Superior temporal gyrus (tissue), 1 donor: ENCODE results near the gene ABI1.
A peak's percentile ranks its signal among the peaks of the same experiment; 100 is the strongest.

Experiments used
- DNase-seq: peaks from one replicate; pipeline ENCODE4 v3.0.0-alpha.2; 2016; ENCODE audit errors: extremely low spot score

The ABI1 gene

GRCh38 chr10:26855186-26855585 is 5.6 kb downstream of the ABI1 start:
- DNase-seq: no peak

- DNase-seq: no peak
Measured at GRCh38 chr10:26854524-26854923, 6.2 kb downstream of the ABI1 start.

- DNase-seq: no peak
Measured at GRCh38 chr10:26844396-26844975, 16.3 kb downstream of the ABI1 start.

DNA sequence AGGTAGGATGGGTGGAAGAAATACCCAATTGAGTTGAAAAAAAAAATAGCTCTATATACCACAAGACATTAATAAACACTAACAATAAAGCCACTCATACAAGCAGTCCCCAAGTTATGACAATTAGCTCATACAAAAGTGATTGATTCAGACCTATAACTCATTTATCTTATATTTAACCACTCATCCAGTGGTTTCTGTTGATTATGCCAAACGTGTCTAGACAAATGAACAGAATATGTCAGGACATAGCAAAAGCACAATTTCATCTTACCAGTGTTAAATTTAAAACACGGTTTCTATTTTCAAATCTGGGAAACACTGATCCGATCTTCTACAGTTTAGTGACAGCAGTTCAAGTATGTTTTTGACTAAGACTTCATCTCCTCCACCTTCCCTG is 17.0 kb downstream of the ABI1 start:
- no peak for DNase-seq

DNA sequence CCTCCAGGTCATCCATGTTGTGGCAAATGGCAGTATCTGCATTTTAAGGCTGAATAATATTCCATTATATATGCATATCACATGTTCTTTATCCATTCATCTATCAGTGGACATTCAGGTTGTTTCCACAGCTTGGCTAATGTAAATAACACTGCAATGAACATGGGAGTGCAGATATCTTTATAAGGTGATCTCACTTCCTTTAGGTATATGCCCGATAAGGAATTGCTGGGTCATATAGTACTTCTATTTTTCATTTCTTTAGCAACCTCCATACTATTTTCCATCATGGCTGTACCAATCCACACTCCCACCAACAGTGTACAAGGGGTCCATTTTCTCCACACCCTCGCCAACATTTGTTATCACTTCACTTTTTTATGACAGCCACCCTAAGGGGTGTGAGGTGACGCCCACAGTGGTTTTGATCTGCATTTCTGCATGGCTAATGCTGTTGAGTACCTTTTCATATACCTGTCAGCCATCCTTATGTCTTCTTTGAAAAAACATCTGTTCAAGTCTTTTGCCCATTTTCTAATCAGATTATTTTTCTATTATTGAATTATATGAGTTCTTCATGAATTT is 18.9 kb downstream of the ABI1 start:
- no peak for DNase-seq

- DNase-seq: no peak
Measured at GRCh38 chr10:26840938-26841732, 19.6 kb downstream of the ABI1 start.

DNA sequence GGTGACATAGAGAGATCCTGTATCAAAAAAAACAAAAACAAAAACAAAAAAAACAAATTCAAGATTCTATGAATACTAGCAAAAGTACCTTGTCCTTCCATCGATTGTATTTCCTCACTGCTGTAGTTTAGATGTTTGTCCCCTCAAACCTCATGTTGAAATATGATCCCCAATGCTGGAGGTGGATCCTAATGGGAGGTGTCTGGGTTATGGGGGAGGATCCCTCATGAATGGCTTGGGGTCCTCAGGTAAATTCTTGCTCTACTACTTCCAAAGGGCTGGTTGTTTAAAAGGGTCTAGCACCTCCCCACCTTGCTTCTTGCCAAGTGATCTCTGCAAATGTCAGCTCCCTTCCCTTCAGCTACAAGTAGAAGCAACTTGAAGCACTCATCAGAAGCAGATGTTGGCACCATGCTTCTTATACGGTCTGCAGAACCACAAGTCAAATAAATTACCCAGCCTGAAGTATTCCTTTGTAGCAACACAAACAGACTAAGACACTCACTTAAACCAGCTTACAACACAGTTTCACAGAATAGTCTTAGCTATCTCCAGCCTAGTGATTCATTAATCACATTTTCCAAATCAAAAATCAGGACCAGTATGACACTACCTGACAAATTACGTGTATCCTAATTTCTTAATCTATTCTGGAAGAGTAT is 20.7 kb downstream of the ABI1 start:
- DNase-seq: no peak

- DNase-seq: no peak
Measured at GRCh38 chr10:26837139-26837538, 23.6 kb downstream of the ABI1 start.

GRCh38 chr10:26835025-26835424 is 25.7 kb downstream of the ABI1 start:
- no peak for DNase-seq

- no peak for DNase-seq
Measured at GRCh38 chr10:26832960-26833359, 27.8 kb downstream of the ABI1 start.

- DNase-seq: no peak
Measured at GRCh38 chr10:26831936-26832335, 28.8 kb downstream of the ABI1 start.

DNA sequence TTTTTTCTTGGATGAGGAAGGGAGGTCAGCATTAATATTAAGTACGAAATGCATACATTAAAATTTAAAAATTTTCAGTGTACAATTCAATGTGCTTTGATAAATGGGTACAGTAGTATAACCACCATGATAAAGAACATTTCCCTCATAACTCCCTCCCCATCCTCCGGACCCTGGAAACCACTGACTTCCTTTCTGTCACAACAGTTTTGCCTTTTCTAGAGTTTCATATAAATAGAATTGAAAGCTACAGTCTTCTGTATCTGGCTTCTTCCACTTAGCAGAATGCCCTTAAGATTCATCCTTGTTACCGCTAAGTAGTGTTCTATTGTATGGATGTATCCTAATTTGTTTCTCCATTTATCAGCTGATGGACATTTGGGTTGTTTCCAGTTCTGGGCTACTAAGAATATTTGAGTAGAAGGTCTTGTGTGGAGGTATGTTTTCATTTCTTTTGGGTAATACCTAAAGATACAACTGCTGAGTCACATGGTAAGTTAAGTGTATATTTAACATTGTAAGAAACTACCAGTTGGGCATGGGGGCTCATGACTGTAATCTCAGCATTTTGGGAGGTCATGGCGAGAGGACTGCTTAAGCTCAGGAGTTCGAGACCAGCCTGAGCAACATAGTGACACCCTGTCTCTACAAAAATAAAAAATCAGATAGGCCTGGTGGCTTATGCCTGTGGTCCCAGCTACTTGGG is 30.8 kb downstream of the ABI1 start:
- DNase-seq: no peak

GRCh38 chr10:26824015-26824690 is 36.6 kb downstream of the ABI1 start:
- no peak for DNase-seq

GRCh38 chr10:26821699-26822570 is 38.8 kb downstream of the ABI1 start:
- DNase-seq: no peak

DNA sequence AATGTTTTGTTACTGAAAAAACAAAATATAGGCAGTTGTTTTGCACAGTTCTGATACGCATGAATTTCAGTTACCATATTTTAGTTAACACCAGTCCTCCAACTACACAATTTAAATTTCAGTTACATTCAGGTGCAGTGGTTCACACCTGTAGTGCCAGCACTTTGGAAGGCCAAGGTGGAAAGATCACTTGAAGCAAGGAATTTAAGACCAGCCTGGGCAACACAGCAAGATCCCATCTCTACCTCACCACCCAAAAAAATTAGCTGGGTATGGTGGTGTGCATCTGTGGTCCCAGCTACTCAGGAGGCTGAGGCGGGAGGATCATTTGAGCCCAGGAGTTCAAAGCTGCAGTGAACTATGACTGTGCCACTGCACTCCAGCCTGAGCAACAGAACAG is 45.3 kb downstream of the ABI1 start:
- no peak for DNase-seq

GRCh38 chr10:26810435-26811026 is 50.2 kb downstream of the ABI1 start:
- no peak for DNase-seq

DNA sequence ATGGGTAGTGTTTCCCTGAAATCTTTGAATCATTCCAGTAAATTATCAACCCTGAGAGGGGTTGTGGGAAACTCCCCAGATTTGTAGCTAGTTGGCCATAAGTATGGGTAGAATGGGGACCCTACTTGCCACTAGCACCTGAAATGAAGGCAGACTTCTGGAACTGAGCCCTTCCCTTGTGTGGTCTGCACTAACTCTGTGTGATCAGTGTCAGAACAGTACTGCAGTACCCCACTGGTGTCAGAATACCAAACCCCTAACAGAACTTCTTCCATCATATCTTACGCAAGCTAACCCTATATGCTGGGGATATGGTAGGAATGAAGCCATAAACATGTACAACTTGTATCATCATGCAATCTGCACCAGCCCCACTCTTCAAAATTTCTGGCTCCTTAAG is 50.8 kb downstream of the ABI1 start:
- no peak for DNase-seq

DNA sequence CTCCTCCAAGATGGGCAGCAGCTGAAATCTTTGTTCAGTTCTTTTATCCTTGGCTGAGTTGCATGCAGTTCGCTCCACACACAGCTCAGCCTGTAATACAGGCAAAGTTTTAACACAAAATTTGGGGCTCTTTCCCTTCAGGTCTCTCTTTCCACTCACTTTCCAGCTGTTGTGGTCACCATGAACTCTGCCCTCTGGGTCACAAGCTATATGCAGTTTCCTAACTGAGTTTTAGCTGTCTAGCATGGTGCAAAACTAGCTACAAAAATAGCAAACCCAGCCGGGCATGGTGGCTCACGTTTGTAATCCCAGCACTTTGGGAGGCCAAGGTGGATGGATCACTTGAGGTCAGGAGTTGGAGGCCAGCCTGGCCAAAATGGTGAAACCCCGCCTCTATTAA is 53.2 kb downstream of the ABI1 start:
- no peak for DNase-seq

DNA sequence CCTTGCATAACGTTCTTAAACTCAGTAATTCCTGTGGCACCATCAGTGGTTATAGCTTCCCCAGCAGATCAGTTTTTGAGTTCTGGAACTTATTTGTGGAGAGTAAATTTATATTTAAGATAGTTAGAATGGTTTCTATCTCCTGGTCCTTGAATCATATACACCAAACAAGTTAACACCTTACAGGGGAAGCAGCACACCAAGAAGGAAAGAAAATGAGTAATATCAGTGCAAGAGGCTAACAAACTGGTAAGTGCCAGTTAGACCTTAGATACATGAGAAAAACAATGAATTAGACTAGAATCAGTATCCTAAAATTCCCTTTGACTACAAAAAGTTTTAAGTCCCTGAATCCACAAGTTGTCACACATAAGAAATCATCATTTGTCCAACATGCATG is 54.2 kb downstream of the ABI1 start:
- no peak for DNase-seq

GRCh38 chr10:26805567-26806245 is 55.1 kb downstream of the ABI1 start:
- DNase-seq: peak; percentile 67
